Measurements from ENCODE around the gene AP3B1.

Gene AP3B1

DNA sequence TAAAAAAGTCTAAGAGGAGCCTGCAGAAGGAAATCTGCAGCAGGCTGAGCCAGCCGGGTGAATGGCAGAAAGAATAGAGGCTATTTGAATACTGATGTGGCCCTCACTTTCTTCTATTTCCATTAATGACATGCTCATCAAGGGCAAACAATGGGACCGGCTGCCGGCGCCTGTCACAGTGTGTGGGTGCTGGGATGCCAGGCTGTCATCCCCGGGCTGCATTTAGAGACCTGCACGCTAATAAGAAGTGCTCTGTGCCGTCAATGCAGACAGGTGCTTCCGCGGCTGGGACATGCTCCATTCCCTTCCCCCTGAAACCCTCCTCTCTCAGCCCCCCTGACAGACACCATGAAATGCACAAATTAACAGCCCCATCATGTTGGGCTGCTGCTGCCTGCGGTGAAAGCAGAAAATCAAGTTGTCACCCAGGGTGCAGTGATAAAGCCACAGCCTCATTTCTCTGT is 300.6 kb downstream of the AP3B1 start:
- intact Hi-C loops (cut with DNase I): loop anchor here (10.0 kb wide), 1 partner anchor 349 kb away; no protein-coding TSS in a partner anchor
- peak; percentile 57 to 92 (median 78) for DNase-seq

DNA sequence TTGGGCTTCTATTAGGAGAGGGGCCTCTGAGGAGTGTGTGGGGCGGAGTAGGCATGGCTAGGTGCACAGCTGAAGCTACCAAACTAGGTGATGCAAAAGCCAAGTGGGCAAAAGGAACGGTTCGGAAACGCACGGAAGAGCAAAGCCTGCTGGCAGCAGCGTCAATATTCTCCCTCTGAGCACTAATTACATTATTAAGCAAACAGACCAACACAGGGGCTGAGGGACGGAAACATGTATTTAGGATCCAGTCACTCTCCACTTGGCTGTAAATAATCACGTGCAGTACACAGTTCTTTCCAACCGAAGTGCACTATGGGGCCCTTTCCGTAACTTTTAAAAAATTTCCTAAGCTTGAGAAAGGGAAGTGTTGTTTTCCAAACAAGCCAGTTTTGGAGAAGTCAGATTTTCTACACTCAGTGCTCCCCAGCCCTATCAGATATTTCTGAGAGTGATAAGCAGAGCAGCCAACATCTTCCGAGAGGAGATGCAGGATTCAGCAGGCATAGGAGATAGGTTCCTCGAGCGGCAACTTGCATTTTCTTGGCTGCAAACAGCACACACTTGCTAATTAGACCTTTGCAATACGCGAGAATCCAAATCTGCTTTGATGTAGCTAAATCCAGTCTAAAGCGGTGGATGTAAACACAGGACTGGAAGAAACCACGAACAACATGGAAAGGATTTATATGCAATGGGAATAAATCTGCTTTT is 301.2 kb downstream of the AP3B1 start:
- peak in 1 of 42 donors; percentile 53 for DNase-seq
- intact Hi-C loops (cut with DNase I): loop anchor here (10.0 kb wide), 1 partner anchor 348 kb away; no protein-coding TSS in a partner anchor

DNA sequence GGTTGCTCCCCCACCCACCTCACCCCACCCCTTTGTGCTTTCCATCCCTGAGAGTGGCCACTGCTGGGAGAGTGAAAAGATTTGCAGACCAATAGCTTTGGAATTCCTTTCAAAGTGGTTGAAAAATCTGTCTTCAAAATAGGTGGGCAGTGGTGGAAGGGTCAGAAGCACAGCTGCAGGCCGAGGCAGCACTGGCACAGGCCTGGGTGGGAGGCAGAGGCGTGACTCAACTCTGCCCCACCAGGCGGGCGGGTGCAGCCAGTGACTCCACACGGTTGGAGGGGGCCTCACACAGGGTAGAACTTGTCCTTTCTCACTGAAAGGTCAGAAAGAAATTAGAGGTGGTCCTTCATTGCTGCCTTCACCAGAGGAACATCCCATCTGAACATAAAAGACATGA is 303.4 kb downstream of the AP3B1 start:
- DNase-seq: peak in 9 of 42 donors; percentile 53 to 74 (median 58)
- intact Hi-C loops (cut with DNase I): loop anchor here (10.0 kb wide), 1 partner anchor 346 kb away; no protein-coding TSS in a partner anchor

DNA sequence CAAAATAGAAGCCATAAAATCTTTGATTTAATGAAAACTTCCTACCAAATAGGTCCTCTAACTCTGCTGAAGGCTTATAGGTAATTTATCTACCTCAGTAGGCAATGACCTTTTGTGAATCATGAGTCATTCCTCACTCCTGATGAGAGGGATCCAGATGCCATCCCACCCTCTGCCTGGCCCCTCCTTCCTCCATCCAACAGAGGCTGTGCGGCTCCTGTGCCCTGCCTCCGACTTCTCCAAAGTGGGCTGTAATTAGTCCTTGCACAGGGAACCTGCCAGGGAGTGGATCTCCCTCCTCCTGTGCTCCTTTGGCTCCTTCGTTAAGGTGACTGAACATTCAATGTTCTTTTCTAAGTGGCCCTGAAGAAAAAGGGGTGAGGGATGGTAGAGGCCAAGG is 304.5 kb downstream of the AP3B1 start:
- intact Hi-C loops (cut with DNase I): loop anchor here (10.0 kb wide), 1 partner anchor 345 kb away; no protein-coding TSS in a partner anchor
- no peak for DNase-seq

DNA sequence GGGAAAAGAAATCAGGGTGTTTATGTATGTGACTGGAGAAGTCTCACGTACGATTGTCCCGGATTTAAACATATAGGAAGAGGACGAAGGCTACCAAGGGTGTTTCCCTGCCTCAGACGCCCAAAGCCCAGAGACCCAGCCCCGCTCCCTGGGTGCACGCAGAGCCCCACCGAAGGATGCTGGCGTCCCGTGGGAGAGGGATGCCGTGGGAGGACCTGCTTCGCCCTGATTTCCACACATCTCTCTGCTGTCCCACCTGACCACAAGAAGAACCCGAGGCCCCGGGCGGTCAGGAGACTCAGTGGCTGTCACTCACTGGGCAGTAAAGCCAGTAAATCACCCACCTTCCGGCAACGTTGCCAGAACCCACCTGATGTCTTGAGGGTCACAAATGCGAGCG is 306.5 kb downstream of the AP3B1 start:
- intact Hi-C loops (cut with DNase I): no loop called here
- no peak for DNase-seq

DNA sequence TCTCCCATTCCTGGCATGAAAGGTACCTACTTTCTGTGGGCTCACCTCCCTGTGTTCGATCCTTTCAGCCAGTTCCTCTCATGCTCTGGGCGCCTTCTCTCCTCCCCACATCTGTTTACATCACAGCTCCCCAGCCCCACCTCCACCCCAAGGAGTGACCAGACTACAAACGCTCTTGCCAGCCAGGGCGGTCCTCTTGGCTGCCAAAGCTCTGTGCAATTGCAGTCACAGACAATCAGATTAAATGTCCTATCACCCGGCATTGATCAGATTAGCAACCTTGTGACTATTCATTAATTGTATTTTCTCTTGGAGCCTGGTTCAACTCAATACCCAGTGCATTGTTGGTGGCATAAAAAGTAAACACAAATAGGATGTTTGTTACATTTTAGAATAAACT is 307.2 kb downstream of the AP3B1 start:
- peak in 40 of 42 donors; percentile 49 to 89 (median 74) for DNase-seq
- intact Hi-C loops (cut with DNase I): no loop called here

DNA sequence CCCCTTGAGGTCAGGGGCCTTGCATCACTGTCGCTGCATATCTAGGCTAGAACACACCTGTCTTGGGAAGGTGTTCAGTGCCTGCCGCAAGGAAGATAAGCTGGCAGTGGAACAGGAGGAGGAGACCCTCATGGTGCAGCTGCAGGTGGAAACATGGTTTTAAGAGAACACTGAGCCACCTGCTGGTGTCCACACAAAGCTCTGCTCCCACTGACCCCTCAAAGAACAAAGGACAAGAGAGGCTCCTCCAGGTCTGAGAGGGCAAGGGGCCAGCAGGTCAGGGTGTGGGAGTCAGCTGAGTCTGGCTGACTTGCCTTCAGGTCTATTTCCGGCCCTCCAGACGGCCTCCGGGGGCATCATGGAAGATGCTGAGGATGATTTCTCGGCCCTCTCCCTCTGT is 308.2 kb downstream of the AP3B1 start:
- no peak for DNase-seq
- intact Hi-C loops (cut with DNase I): no loop called here

DNA sequence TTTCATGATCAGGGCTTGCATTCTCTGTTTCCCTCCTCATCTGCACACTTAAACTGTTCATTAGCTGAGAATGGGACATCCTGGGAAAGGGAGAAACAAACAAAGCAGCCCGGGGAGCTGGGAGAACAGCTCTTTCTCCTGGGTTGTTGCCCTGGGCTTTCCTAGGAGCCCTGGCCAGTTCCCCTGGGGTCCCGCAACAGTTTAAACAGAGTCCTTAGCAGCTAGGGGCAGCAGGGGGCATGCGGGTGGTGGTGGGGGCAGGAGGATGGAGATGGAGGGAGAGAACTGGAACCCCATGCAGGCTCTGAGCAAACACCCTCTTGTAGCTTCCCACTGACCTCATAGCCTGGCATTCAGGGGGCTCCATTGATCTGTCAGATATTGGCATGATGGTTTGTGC is 309.3 kb downstream of the AP3B1 start:
- intact Hi-C loops (cut with DNase I): no loop called here
- DNase-seq: no peak

DNA sequence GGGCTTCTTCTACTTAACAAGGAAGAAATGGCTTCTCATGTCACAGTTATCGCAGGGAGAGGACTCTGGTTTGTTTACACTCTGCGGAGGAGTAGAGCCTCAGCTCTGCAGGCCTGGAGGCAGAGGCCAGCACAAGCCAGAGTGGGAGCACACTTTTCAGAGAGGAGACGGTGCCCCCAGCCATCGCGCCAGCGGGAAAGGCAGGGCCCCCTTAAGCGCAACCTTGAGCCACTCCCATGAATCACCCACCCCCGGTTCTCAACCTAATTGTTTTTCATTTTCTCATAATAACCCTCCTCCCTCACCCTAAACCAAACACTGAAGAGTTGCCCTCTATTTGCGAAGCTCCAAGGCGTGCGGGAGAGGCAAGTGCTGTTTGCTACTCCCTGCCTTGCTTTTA is 309.9 kb downstream of the AP3B1 start:
- no peak for DNase-seq
- intact Hi-C loops (cut with DNase I): no loop called here

DNA sequence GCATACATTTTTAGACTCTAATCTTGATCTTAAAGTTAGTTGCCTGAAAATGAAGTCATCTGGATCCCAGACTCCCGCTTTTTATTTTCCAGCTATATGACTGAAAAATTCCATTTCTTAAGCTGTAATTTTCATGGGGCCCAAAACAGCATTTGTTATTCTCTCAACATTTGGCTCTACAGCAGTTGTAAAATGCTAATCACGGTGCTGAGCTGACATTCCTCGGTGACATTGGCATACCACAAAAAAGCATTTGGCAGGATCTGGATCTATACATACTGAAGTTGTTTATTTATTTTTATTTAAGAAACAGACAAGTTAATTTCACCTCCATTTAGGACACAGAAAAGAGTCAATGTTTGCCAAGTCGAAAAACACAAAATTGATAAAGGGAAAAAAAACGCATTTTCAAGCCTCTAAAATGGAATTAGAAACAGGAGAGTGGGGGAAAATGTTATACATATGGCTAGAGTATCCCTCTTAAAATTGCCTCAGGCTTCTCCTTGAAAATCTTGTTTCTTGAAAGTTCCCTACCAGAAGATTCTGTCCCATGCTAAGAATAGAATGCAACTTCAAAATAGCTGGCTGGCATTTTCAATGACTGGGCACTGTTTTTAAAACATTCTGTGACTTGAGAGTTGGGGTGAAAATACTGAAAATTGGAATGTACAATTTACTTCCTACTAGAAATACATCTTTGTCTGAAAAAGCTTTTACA is 310.9 kb downstream of the AP3B1 start:
- DNase-seq: no peak
- intact Hi-C loops (cut with DNase I): no loop called here

DNA sequence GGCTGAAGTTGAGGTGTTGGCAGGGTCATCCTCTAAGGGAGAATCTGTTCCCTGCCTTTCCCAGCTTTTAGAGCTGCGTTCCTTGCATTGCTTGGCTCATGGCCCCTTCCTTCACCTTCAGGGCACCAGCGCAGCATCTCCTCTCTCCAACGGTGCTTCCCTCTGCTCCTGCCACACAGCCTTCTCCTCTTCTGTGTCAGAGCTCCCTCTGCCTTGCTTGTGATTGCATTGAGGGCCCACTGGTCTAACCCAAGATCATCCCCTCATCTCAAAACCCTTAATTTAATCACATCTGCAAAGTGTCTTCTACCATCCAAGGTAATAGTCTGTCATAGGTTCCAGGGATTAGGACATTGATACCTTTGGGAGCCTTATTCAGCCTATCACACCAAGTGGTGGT is 312.7 kb downstream of the AP3B1 start:
- no peak for DNase-seq

DNA sequence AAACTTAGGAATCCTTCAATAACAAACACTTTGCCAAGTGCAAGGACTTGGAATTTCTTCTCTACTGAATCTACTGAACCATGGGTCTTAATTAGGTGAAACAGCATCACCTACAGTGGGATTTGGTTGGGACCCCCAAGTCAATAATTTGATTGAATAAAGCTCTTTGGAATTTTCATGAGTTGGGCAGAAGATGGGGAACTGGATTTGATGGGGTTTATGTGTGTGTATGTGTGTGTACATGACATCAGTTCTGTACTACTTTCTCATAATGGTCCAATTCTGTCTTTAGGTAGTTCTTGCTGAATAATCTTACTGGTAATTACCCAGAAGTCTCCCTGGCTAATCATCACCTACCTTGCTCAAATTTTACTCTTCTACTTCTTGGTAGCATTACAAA is 319.9 kb downstream of the AP3B1 start:
- DNase-seq: no peak
- intact Hi-C loops (cut with DNase I): no loop called here

More for the DNA sequence above, 312.7 kb downstream of the AP3B1 start:
- intact Hi-C loops (cut with DNase I): no loop called here

DNA sequence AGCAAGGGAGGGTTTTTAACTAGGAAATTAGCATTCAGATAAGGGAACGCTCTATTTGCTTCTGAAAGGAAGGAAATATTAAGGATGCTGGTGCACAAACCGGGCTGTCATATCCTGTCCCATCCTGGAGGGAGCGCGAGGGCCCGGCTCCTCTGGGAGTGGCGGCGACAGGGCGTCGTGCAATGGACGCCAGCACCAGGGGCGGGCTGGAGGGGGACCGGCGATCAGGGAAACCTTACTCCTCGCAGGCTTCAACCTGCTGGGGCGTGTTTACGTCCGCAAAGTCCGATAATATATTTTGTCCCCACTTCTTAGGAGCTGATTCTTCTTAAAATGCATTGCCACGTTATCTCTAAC is 321.3 kb downstream of the AP3B1 start:
- peak in 3 of 42 donors; percentile 11 to 56 (median 28) for DNase-seq
- intact Hi-C loops (cut with DNase I): no loop called here

DNA sequence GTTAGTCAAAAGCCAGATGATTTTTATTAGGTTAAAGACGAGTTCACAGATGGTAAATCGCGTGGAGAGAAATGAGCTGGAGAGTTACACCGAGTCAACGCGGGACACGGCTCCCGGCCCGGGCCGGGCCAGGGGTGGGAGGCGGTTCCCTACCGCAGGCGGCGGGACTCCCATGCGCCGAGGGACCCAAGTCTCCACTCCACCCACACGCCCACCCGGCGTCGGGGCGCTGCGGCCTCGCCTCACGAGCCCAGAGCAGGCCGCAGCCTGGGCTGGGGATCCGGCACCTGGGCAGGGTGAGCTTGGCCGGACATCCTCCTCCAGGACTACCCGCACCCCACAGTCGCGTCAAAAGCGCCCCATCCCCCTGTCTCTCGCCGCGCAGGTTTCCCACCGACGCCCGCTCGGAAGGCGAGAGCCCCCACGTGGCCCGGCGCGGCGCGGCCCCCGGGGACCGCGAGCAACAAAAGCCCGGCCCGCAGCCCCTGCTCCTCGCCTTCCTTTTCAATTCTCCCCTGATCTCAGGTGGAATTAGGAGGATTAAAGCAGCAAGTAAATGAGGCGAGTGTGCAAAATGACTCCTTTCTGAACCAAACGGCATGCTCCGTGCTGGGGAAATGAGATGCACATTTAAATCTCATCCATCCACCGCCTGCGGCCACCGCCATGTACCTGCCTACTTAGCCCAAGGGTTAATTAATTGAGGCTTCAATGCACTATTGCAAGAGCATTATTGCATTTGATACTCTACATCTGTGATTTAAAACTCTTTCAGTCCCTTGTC is 321.8 kb downstream of the AP3B1 start:
- intact Hi-C loops (cut with DNase I): no loop called here
- DNase-seq: peak in 33 of 42 donors; percentile 22 to 81 (median 51)

DNA sequence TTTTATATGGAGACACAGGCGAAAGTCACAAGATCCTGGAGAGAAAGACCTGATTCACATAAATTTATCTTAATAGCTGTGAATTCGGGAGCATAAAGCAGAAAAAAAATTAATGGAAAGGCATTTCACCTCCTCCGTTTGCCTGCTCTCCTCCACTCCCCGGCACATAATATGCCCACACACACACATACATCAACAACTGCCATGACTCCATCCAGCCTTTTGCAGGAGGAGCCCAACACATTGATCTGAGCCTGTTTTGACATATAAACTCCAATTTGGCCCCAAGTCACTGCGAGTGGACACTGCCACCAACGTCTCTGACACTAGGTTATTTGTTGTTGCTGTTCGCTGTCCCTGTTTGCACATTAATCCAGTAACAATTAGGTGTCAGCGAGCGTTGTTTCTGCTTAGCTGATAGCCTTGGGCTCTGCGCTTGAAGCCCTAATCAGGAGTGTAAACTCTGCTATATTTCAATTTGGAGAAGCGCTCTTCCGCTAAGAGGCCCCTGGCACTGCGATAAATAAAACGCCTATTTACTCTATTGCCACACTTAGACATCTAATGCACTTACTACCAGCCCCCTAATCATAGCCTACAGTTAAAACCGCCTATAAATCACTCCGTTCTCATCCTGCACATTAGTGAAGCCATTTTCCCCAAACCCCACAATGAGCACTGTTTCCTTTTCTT is 322.6 kb downstream of the AP3B1 start:
- DNase-seq: peak in 1 of 42 donors; percentile 48
- intact Hi-C loops (cut with DNase I): no loop called here

DNA sequence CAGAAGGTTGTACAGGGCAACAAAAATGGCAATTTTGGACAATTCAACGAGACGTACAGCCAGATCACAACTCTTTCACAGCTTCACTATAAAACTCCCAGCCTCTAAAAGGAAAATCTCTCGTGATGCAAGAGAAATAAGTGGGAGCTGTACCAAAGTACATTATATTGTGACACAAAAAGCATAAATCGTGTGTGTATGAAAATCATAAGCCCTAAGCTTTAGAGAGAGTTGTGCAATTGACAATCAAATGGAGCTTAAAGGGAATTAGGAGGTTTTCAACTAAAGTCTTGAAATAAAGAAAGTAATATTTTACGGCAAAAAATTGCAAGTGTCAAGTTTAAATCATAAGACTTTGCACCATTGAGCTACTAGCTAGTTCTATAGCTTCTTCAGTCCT is 323.6 kb downstream of the AP3B1 start:
- DNase-seq: no peak
- intact Hi-C loops (cut with DNase I): no loop called here

DNA sequence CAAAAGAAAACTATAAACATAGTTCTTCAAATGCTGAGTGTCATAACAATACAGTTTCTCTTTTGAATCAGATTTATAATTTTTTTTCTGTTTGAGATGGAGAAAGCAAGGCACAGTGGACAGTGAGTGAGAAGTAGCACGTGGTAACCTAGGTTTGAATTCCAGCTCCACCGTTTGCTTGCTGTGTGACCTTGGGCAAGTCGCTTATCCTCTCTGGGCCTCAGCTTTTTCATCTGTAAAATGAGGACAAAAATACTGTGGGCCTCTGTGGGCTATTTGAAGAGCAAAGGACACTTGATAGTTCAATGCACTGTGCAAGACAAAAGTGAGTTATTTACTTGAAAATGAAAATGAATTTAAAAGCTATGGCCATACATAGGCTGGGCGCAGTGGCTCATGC is 330.7 kb downstream of the AP3B1 start:
- intact Hi-C loops (cut with DNase I): no loop called here
- no peak for DNase-seq

DNA sequence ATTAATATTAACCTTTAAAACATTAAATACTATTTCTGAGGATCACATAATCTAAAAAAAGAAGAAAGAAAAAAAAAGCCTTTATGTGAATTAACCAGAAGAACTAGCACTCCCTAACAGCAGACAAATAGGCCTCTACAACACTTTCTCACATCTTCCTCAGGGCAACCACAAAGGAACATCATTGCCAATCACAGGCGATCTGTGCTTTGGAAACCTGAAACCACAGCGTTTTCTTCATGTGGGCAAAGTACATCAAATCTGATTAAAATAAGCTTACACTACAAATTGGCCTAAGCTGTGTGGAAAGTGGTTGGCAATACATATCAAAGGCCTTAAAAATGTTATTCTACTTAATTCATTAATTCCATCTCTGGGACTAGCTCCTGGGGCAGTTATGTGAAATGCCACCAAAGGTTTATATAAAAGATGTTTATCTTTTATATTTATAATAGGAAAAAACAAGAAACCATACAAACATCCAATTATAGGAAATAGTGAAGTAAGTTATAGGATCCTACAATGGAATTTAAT is 333.6 kb downstream of the AP3B1 start:
- intact Hi-C loops (cut with DNase I): no loop called here
- no peak for DNase-seq

DNA sequence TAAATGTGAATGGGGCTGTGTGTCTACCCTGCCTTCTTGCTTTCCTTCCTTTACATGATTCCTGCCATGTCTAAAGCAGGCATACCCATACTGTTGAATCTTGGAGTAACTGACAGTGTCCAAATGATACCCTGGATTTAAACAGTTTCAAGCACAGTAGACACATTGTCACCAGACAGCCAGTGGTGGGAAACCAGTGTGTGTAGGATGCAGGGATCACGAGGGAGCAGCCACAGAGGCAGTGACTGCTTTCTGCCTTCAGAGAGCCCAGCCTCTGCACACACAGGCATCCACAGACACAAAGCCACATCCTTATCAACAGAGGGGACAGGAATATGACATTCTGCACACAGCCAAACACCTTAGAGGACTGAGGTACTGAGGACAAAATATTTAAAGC is 334.2 kb downstream of the AP3B1 start:
- intact Hi-C loops (cut with DNase I): no loop called here
- DNase-seq: peak in 32 of 42 donors; percentile 20 to 78 (median 52)
